Measurements from ENCODE around the gene BMP6. TPM values are rescaled to one million over a fixed set of nuclear protein-coding genes. Genes with fewer than 3 reads are reported as not detected.
A peak's percentile ranks its signal among the peaks of the same experiment; 100 is the strongest.

Gene BMP6
- total and polyA plus RNA-seq, 4 experiments from 2014 or later = 0.06 TPM; not detected in 3

DNA sequence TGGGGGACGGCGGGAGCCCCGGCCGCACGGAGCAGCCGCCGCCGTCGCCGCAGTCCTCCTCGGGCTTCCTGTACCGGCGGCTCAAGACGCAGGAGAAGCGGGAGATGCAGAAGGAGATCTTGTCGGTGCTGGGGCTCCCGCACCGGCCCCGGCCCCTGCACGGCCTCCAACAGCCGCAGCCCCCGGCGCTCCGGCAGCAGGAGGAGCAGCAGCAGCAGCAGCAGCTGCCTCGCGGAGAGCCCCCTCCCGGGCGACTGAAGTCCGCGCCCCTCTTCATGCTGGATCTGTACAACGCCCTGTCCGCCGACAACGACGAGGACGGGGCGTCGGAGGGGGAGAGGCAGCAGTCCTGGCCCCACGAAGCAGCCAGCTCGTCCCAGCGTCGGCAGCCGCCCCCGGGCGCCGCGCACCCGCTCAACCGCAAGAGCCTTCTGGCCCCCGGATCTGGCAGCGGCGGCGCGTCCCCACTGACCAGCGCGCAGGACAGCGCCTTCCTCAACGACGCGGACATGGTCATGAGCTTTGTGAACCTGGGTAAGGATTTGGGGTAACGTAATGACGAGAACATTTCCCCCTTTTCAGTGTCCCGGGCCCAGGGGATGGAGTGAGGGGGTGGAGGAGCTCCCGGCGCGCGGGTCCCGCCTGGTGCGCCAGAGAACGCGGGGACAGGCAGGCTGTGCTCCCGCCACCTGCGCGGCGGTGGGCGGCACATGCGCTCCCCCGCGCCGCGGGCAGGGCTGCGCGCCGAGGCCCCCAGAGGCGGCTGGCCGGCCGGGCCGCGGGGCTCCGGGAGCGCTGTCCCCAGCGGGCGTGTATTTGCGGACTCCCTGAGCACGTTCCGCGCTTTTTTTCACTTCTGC is 1.4 kb downstream of the BMP6 start:
- H3K9me3 Mint-ChIP-seq = no peaks in the 10 kb centered on the region
- Histone ChIP-seq H3K9me3 (ENCODE audit: control insufficient read depth in 1 of 2, low read length in 2 of 2) (no peaks in the 10 kb centered on the region), H3K4me1 (ENCODE audit: insufficient read depth, low read length) (peaks cover 21% of the 10 kb centered on the region), H3K4me3 (ENCODE audit: low read length in 2 of 2) (peak overlapping the region in 1 of 2 donors; percentile 13), H3K36me3 (ENCODE audit: insufficient read depth, low read length) (no peaks in the 10 kb centered on the region), H3K27me3 (ENCODE audit: insufficient read depth, low read length) (peaks cover 38% of the 10 kb centered on the region), H3K27ac (ENCODE audit: low read depth, low read length) (no peak overlapping the region)
- peak overlapping the region in 1 of 7 donors; percentile 29 for H3K27ac Mint-ChIP-seq
- CTCF ChIA-PET (ENCODE audit: partially characterized antibody) = interaction anchor here (1.2 kb wide), 1 partner anchor 31 kb away, joined by 3 read pairs; no protein-coding TSS in a partner anchor
- H3K4me3 Mint-ChIP-seq = peak overlapping the region in 5 of 8 donors; percentile 22 to 71 (median 70)
- H3K27me3 Mint-ChIP-seq = peaks cover 47 to 60% of the 10 kb centered on the region in 2 donors
- no peak for DNase-seq
- no peaks in the 10 kb centered on the region for H3K36me3 Mint-ChIP-seq
- POLR2A ChIA-PET (ENCODE audit: partially characterized antibody) = no interaction called here
- intact Hi-C loops (cut with micrococcal nuclease) = no loop called here
- H3K4me1 Mint-ChIP-seq = peaks cover 3 to 23% (median 18%) of the 10 kb centered on the region in 4 donors

DNA sequence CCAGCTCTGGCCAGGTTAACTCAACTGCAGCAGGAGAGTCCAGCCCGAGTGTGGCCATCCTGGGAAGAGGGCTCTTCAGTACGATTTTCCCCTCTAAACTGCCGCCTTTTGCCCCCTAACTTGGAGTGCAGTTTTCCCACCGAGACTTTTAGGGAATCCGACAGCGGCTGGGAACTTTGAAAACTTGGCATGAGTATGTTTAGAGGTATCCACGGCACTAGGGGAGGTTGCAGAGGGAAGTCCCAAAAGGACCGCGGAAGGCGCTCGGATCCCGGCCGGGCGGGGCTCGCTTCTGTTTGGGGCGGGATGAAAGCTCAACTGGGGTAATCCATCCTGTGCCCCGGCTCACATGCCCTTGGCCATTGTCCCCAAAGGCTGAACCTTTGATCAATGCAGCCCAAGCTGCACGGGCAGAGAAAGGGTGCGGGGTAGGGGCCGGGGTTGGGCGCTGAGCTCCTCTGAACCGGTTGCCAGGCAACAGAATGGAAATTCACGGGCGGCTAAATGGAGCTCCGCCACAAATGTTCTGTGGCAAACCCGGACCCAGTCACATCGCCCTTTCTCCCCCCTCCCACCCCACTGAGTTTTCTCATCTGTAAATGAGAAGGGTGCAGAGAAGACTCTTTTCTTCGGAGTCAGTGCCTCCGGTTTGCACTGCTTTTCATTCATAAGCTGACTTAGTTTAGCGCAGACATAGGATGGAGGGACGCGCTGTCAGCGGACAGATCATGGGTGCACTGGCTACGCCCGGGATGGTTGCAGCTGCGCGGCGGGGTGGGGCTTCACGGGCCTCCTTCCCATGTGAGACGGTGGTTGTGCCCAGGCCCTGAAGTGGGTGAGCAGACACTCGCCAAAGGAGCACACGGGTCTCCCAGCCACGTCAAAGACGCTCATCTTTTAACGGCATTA is 2.3 kb downstream of the BMP6 start:
- CTCF ChIA-PET (ENCODE audit: partially characterized antibody) = interaction anchor here (1.2 kb wide), 1 partner anchor 30 kb away, joined by 3 read pairs; no protein-coding TSS in a partner anchor

DNA sequence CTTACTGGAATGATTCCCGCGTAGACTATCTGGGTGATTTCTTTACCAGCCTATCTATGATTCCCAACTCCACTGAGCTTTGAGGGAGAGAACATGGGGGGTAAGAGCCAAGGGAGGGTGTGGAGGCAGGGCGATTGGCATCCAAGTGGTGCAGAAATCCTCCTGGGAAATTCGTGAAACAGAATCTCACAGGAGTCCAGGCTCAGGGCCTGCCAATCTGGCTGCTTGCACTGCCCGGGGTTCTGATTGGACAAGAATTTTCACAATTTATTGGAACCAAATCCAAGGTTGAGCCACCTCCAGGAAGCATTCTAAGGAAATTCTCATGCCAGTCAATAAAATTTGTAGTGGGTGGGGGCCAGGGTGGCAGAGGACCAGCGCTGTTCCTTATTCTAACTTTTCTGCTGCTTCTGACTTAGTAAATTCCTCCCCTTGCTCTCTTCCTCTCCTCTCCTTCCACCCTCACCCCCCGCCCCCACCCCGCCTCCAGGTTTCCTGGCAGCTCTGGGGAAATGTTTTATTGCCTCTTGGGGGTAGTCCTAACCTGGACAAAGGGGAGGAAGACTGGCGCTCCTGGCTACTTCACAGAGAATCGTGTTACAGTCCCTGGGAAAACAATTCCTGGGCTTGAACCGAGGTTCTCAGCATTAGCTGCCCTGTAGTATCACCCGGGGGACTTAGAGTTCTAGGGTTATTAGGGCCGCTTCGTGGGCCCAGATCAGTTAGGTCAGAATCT is 3.1 kb downstream of the BMP6 start:
- Histone ChIP-seq H3K27ac (ENCODE audit: low read depth, low read length) (no peak overlapping the region), H3K9me3 (ENCODE audit: control insufficient read depth in 1 of 2, low read length in 2 of 2) (no peaks in the 10 kb centered on the region), H3K4me3 (ENCODE audit: low read length in 2 of 2) (no peak overlapping the region), H3K27me3 (ENCODE audit: insufficient read depth, low read length) (peaks cover 35% of the 10 kb centered on the region), H3K36me3 (ENCODE audit: insufficient read depth, low read length) (no peaks in the 10 kb centered on the region), H3K4me1 (ENCODE audit: insufficient read depth, low read length) (peaks cover 21% of the 10 kb centered on the region)
- intact Hi-C loops (cut with micrococcal nuclease) = no loop called here
- ChIA-PET CTCF (ENCODE audit: partially characterized antibody) (no interaction called here), POLR2A (ENCODE audit: partially characterized antibody) (no interaction called here)
- no peak for DNase-seq
- Mint-ChIP-seq H3K36me3 (no peaks in the 10 kb centered on the region), H3K4me3 (peak overlapping the region in 6 of 8 donors; percentile 35 to 74 (median 69)), H3K27me3 (peaks cover 47 to 51% of the 10 kb centered on the region in 2 donors), H3K9me3 (no peaks in the 10 kb centered on the region), H3K4me1 (peaks cover 3 to 23% (median 18%) of the 10 kb centered on the region in 4 donors), H3K27ac (no peak overlapping the region)

More for the DNA sequence above, 2.3 kb downstream of the BMP6 start:
- Mint-ChIP-seq H3K27me3 (peaks cover 44 to 53% of the 10 kb centered on the region in 2 donors), H3K4me1 (peaks cover 3 to 23% (median 18%) of the 10 kb centered on the region in 4 donors), H3K9me3 (no peaks in the 10 kb centered on the region), H3K4me3 (peak overlapping the region; percentile 31 to 74 (median 69)), H3K36me3 (no peaks in the 10 kb centered on the region), H3K27ac (no peak overlapping the region)
- intact Hi-C loops (cut with micrococcal nuclease) = no loop called here
- Histone ChIP-seq H3K9me3 (ENCODE audit: control insufficient read depth in 1 of 2, low read length in 2 of 2) (no peaks in the 10 kb centered on the region), H3K4me1 (ENCODE audit: insufficient read depth, low read length) (peaks cover 21% of the 10 kb centered on the region), H3K27ac (ENCODE audit: low read depth, low read length) (no peak overlapping the region), H3K36me3 (ENCODE audit: insufficient read depth, low read length) (no peaks in the 10 kb centered on the region), H3K27me3 (ENCODE audit: insufficient read depth, low read length) (peaks cover 35% of the 10 kb centered on the region), H3K4me3 (ENCODE audit: low read length in 2 of 2) (peak overlapping the region in 1 of 2 donors; percentile 13)
- POLR2A ChIA-PET (ENCODE audit: partially characterized antibody) = no interaction called here
- peak in 1 of 5 donors; percentile 48 for DNase-seq

DNA sequence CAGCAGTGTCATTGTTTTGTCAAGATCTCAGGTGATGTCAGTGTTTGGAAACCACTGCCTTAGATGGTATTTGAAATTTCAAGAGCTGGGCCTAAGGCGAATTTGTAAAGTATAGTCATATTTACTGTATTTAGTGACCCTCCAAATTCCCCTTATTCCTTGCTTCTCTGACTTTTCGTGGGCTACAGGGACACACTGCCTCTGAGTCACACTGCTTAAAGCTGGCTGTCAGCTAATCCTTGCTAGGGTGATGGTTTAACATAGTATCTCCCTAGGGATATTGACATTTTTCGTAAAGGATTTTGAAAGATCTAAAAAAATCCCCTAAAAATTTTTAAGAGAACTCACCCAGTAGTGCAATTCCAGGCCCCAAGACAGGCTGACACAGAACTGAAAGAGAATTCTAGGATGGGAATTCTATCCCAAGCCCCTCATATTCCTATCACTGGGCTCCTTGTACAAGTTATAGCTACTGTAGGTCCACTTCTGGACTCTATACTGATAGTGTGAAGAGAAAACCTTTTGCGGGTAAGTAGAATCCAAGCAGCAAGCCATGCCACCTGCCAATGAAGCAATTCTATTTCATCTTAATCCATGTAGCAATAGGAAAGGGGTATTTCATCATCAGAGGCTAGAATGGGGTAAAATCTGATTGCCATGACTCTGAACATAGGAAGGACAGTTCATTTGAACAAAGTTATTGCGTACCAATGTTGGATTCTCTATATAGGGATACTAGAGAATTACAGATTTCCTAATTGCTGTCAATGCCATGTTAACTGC is 4.3 kb downstream of the BMP6 start:
- Mint-ChIP-seq H3K27me3 (peaks cover 47 to 50% of the 10 kb centered on the region in 2 donors), H3K4me3 (no peak overlapping the region), H3K4me1 (peaks cover 3 to 23% (median 18%) of the 10 kb centered on the region in 4 donors), H3K27ac (no peak overlapping the region), H3K36me3 (no peaks in the 10 kb centered on the region), H3K9me3 (no peaks in the 10 kb centered on the region)
- Histone ChIP-seq H3K27ac (ENCODE audit: low read depth, low read length) (no peak overlapping the region), H3K9me3 (ENCODE audit: control insufficient read depth in 1 of 2, low read length in 2 of 2) (no peaks in the 10 kb centered on the region), H3K36me3 (ENCODE audit: insufficient read depth, low read length) (no peaks in the 10 kb centered on the region), H3K4me1 (ENCODE audit: insufficient read depth, low read length) (peaks cover 21% of the 10 kb centered on the region), H3K27me3 (ENCODE audit: insufficient read depth, low read length) (peaks cover 32% of the 10 kb centered on the region), H3K4me3 (ENCODE audit: low read length in 2 of 2) (no peak overlapping the region)
- ChIA-PET POLR2A (ENCODE audit: partially characterized antibody) (no interaction called here), CTCF (ENCODE audit: partially characterized antibody) (no interaction called here)
- intact Hi-C loops (cut with micrococcal nuclease) = no loop called here
- DNase-seq = no peak

DNA sequence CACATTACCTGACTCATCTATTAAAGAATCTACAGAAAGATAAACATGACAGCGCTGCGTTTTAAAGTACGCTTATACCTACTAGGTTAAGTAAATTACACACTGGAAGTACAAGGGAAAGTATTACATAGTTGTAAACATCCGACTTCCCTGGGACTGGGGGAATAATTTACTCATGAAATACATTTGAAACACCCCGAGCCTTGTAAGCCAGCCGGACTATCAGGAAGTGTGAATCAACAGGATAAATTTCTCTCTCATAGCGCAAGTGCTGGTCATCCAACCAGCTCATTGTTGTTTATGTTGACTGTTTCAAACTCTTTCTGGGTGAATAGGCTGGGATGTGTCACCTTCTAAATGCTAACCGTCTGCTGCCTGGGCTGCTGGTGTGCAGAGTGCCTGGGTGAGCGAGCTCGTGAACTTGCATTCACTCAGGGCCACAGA is 4.9 kb downstream of the BMP6 start:
- Histone ChIP-seq H3K27me3 (ENCODE audit: insufficient read depth, low read length) (peaks cover 30% of the 10 kb centered on the region), H3K9me3 (ENCODE audit: control insufficient read depth in 1 of 2, low read length in 2 of 2) (no peaks in the 10 kb centered on the region), H3K4me3 (ENCODE audit: low read length in 2 of 2) (no peak overlapping the region), H3K4me1 (ENCODE audit: insufficient read depth, low read length) (peaks cover 18% of the 10 kb centered on the region), H3K36me3 (ENCODE audit: insufficient read depth, low read length) (no peaks in the 10 kb centered on the region), H3K27ac (ENCODE audit: low read depth, low read length) (no peak overlapping the region)
- no peak for DNase-seq
- ChIA-PET CTCF (ENCODE audit: partially characterized antibody) (no interaction called here), POLR2A (ENCODE audit: partially characterized antibody) (no interaction called here)
- intact Hi-C loops (cut with micrococcal nuclease) = no loop called here
- Mint-ChIP-seq H3K27me3 (peaks cover 43 to 50% of the 10 kb centered on the region in 2 donors), H3K36me3 (no peaks in the 10 kb centered on the region), H3K9me3 (no peaks in the 10 kb centered on the region), H3K4me1 (peaks cover 3 to 17% (median 12%) of the 10 kb centered on the region in 4 donors), H3K27ac (no peak overlapping the region), H3K4me3 (no peak overlapping the region)

DNA sequence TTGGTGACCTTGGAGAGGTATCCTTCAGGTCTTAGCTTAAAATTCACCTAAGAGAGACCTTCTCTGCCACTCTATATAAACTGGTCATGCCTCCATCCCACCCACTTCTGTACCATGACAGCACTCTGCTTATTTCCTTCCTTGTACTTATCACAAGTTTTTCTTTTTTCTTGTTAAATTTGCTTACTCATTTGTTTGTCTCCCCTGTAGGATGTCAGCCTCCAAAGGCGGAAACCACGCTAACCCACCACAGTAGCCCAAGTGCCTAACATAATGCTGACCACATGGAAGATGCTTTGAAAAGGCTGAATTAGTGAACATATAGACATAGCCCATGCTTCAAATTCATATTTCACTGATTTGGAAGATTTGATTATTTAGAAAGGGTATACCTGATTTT is 5.4 kb downstream of the BMP6 start:
- H3K9me3 ChIP-seq (ENCODE audit: control insufficient read depth in 1 of 2, low read length in 2 of 2) = no peaks in the 10 kb centered on the region
- CTCF ChIA-PET (ENCODE audit: partially characterized antibody) = no interaction called here
- H3K9me3 Mint-ChIP-seq = no peaks in the 10 kb centered on the region
- H3K27me3 ChIP-seq (ENCODE audit: insufficient read depth, low read length) = peaks cover 30% of the 10 kb centered on the region
- no peak for DNase-seq
- H3K27me3 Mint-ChIP-seq = peaks cover 43 to 50% of the 10 kb centered on the region in 2 donors
- no peaks in the 10 kb centered on the region for H3K36me3 ChIP-seq (ENCODE audit: insufficient read depth, low read length)
- H3K4me3 Mint-ChIP-seq = no peak overlapping the region
- intact Hi-C loops (cut with micrococcal nuclease) = no loop called here
- H3K4me1 ChIP-seq (ENCODE audit: insufficient read depth, low read length) = peaks cover 16% of the 10 kb centered on the region
- POLR2A ChIA-PET (ENCODE audit: partially characterized antibody) = no interaction called here
- H3K27ac Mint-ChIP-seq = no peak overlapping the region
- H3K36me3 Mint-ChIP-seq = no peaks in the 10 kb centered on the region
- H3K4me3 ChIP-seq (ENCODE audit: low read length in 2 of 2) = no peak overlapping the region
- no peak overlapping the region for H3K27ac ChIP-seq (ENCODE audit: low read depth, low read length)
- peaks cover 3 to 12% (median 11%) of the 10 kb centered on the region in 4 donors for H3K4me1 Mint-ChIP-seq
